ENCODE measurements around the gene EXOC6B. TPM values are rescaled to one million over a fixed set of nuclear protein-coding genes. Genes with fewer than 3 reads are reported as not detected.

Gene EXOC6B
- total and polyA plus RNA-seq, 2 of the 8 experiments (the other 6 are each of a cell fraction or from before 2014, with no cell fraction given) = 13.5 to 33.0 TPM

DNA sequence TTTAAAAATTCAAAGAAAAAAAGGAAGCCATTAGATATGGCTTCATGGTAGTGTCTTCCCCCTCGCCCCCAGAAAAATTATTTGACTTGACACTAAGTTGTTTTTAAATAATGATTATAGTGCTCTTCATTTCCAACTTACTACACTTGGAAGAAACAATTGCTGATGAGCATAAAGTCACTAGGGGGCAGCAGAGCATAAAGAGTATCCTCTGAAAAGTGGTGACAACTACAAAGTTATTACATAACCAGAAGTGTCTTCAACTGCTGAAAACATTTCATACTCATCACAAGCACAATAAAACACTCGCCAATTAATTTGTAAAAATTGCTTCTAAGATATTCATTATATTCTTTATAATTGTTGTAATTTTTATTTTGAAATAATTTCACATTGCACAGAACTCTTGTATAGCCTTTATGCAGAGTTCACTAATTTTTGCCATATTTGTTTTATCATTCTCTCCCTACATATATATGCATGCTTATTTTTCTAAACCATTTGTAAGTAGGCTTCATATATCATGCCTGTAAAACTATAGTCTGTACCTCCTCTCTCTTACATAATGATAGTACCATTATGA is 54.9 kb downstream of the EXOC6B start (continued):
- TF ChIP-seq TAF7 (optimal IDR thresholded peaks at IDR 0.05; ENCODE audit: borderline replicate concordance, low read depth, low read length) = no peak
- no peak for TF ChIP-seq TEAD4 (IDR thresholded peaks at IDR 0.05; ENCODE audit: low read depth, low read length)
- no peak for TF ChIP-seq SP4 (IDR thresholded peaks at IDR 0.05; ENCODE audit: low read length)
- no peak for TF ChIP-seq CHD2 (IDR thresholded peaks at IDR 0.05; ENCODE audit: low read length)
